Measurements from ENCODE around the gene ABHD12B.

The ABHD12B gene
- total RNA-seq: 0 to 0.10 (median 0) reads per million in 9 experiments

GRCh38 chr14:50871914-50872732 is at the start of gene ABHD12B:
Gene ABHD12B (plus strand): TSS chr14:50872053. CDS start chr14:50872175, 122 bp downstream.
- Mint-ChIP-seq H3K4me1 (ENCODE audit: low read depth in 2 of 2) (peaks cover 19 to 24% of the 10 kb centered on the region in 2 donors), H3K27ac (no peak within 1 kb of the TSS), H3K9me3 (no peaks in the 10 kb centered on the region), H3K36me3 (ENCODE audit: insufficient read depth) (peaks cover 3% of the 10 kb centered on the region), H3K4me3 (peak within 1 kb of the TSS in 1 of 2 donors; percentile 44), H3K27me3 (peaks cover 68 to 70% of the 10 kb centered on the region in 2 donors)
- no peak for DNase-seq
- ATAC-seq (replicated peaks): no peak

- DNase-seq: no peak
- Mint-ChIP-seq H3K36me3 (ENCODE audit: insufficient read depth) (peaks cover 23% of the 10 kb centered on the region), H3K4me1 (ENCODE audit: low read depth in 2 of 2) (peaks cover 60 to 84% of the 10 kb centered on the region in 2 donors), H3K9me3 (no peaks in the 10 kb centered on the region), H3K27ac (peak overlapping the region; percentile 90 to 92), H3K27me3 (no peaks in the 10 kb centered on the region), H3K4me3 (peak overlapping the region; percentile 73 to 78)
- no peak for ATAC-seq (replicated peaks)
Measured at GRCh38 chr14:50822501-50823042, 49.3 kb upstream of the ABHD12B start.

GRCh38 chr14:50823051-50823761 is 48.6 kb upstream of the ABHD12B start:
- H3K4me1 Mint-ChIP-seq (ENCODE audit: low read depth in 2 of 2): peaks cover 60 to 87% of the 10 kb centered on the region in 2 donors
- no peaks in the 10 kb centered on the region for H3K27me3 Mint-ChIP-seq
- H3K27ac Mint-ChIP-seq: peak overlapping the region; percentile 90 to 92

GRCh38 chr14:50823762-50824636 is 47.9 kb upstream of the ABHD12B start:
- Mint-ChIP-seq H3K36me3 (ENCODE audit: insufficient read depth) (peaks cover 23% of the 10 kb centered on the region), H3K27me3 (no peaks in the 10 kb centered on the region), H3K27ac (peak overlapping the region; percentile 90 to 92), H3K9me3 (no peaks in the 10 kb centered on the region), H3K4me1 (ENCODE audit: low read depth in 2 of 2) (peaks cover 64 to 90% of the 10 kb centered on the region in 2 donors), H3K4me3 (peak overlapping the region; percentile 73 to 78)
- peak; percentile 40 for ATAC-seq (replicated peaks)
- peak in 1 of 3 experiments; percentile 24 for DNase-seq

More at GRCh38 chr14:50823051-50823761, 48.6 kb upstream of the ABHD12B start:
- H3K9me3 Mint-ChIP-seq: no peaks in the 10 kb centered on the region
- DNase-seq: no peak
- peak overlapping the region; percentile 73 to 78 for H3K4me3 Mint-ChIP-seq
- H3K36me3 Mint-ChIP-seq (ENCODE audit: insufficient read depth): peaks cover 21% of the 10 kb centered on the region
- no peak for ATAC-seq (replicated peaks)

- Mint-ChIP-seq H3K9me3 (no peaks in the 10 kb centered on the region), H3K4me1 (ENCODE audit: low read depth in 2 of 2) (peaks cover 67 to 88% of the 10 kb centered on the region in 2 donors), H3K4me3 (peak overlapping the region in 1 of 2 donors; percentile 78), H3K27me3 (no peaks in the 10 kb centered on the region), H3K27ac (peak overlapping the region; percentile 90 to 92), H3K36me3 (ENCODE audit: insufficient read depth) (peaks cover 26% of the 10 kb centered on the region)
- ATAC-seq (replicated peaks): no peak
- DNase-seq: no peak
Measured at GRCh38 chr14:50825307-50825706, 46.5 kb upstream of the ABHD12B start.

- no peaks in the 10 kb centered on the region for H3K27me3 Mint-ChIP-seq
- no peak overlapping the region for H3K27ac Mint-ChIP-seq
- H3K4me1 Mint-ChIP-seq (ENCODE audit: low read depth in 2 of 2): peaks cover 61 to 80% of the 10 kb centered on the region in 2 donors
- no peaks in the 10 kb centered on the region for H3K9me3 Mint-ChIP-seq
- no peak for DNase-seq
- ATAC-seq (replicated peaks): no peak
- peaks cover 27% of the 10 kb centered on the region for H3K36me3 Mint-ChIP-seq (ENCODE audit: insufficient read depth)
- H3K4me3 Mint-ChIP-seq: peak overlapping the region in 1 of 2 donors; percentile 79
Measured at GRCh38 chr14:50826681-50827080, 45.2 kb upstream of the ABHD12B start.

GRCh38 chr14:50828721-50829488 is 42.9 kb upstream of the ABHD12B start:
- ATAC-seq (replicated peaks) (no peak), DNase-seq (no peak)
- Mint-ChIP-seq H3K9me3 (no peaks in the 10 kb centered on the region), H3K27ac (peak overlapping the region; percentile 93 to 94), H3K4me1 (ENCODE audit: low read depth in 2 of 2) (peaks cover 44 to 62% of the 10 kb centered on the region in 2 donors), H3K4me3 (peak overlapping the region; percentile 90), H3K27me3 (no peaks in the 10 kb centered on the region), H3K36me3 (ENCODE audit: insufficient read depth) (peaks cover 26% of the 10 kb centered on the region)

- ATAC-seq (replicated peaks): no peak
- Mint-ChIP-seq H3K9me3 (no peaks in the 10 kb centered on the region), H3K36me3 (ENCODE audit: insufficient read depth) (peaks cover 24% of the 10 kb centered on the region), H3K27me3 (no peaks in the 10 kb centered on the region), H3K4me1 (ENCODE audit: low read depth in 2 of 2) (peaks cover 37 to 56% of the 10 kb centered on the region in 2 donors), H3K4me3 (peak overlapping the region; percentile 90), H3K27ac (peak overlapping the region; percentile 93 to 94)
- no peak for DNase-seq
Measured at GRCh38 chr14:50829489-50830043, 42.3 kb upstream of the ABHD12B start.

GRCh38 chr14:50830044-50830931 is 41.6 kb upstream of the ABHD12B start:
- Mint-ChIP-seq H3K9me3 (no peaks in the 10 kb centered on the region), H3K36me3 (ENCODE audit: insufficient read depth) (peaks cover 18% of the 10 kb centered on the region), H3K27me3 (no peaks in the 10 kb centered on the region), H3K27ac (peak overlapping the region; percentile 93 to 94), H3K4me3 (peak overlapping the region; percentile 90), H3K4me1 (ENCODE audit: low read depth in 2 of 2) (peaks cover 38 to 52% of the 10 kb centered on the region in 2 donors)
- DNase-seq: peak; percentile 61 to 70 (median 61)
- ATAC-seq (replicated peaks): peak; percentile 67

GRCh38 chr14:50830932-50831725 is 40.7 kb upstream of the ABHD12B start, which contains the start of gene NIN:
Gene NIN (minus strand): TSS chr14:50831162. CDS start chr14:50822056, 9,106 bp downstream.
- Mint-ChIP-seq H3K4me1 (ENCODE audit: low read depth in 2 of 2) (peaks cover 38 to 48% of the 10 kb centered on the region in 2 donors), H3K36me3 (ENCODE audit: insufficient read depth) (peaks cover 18% of the 10 kb centered on the region), H3K9me3 (no peaks in the 10 kb centered on the region), H3K27me3 (no peaks in the 10 kb centered on the region), H3K27ac (peak within 1 kb of the TSS; percentile 94 to 95), H3K4me3 (peak within 1 kb of the TSS; percentile 97 to 99)
- peak; percentile 60 to 67 (median 66) for DNase-seq
- peak; percentile 78 for ATAC-seq (replicated peaks)

All from effector memory CD8-positive, alpha-beta T cell (primary cell).